Cerebellar nuclear complex (tissue), 1 donor: ENCODE results near the gene TRIM49B.
"Not testable (repeated sequence)": the region's sequence is repeated elsewhere in the genome, so short reads cannot be mapped to it uniquely, and the experiment has no call there.

Source experiments
- DNase-seq, 2 experiments: peaks; one replicate each; lab custom pipeline; 2025; lab: John Stamatoyannopoulos, UW

Gene TRIM49B

GRCh38 chr11:49028523-49028922 is at the start of gene TRIM49B:
TRIM49B (plus strand) TSS chr11:49028823; CDS start chr11:49031600, 2,777 bp downstream.
- DNase-seq: not testable (repeated sequence)

- DNase-seq: not testable (repeated sequence)
Measured at GRCh38 chr11:48983785-48984184, 44.8 kb upstream of the TRIM49B start, which contains the start of gene TRIM51G. TRIM51G (minus strand) TSS chr11:48983885; CDS start chr11:48981695, 2,190 bp downstream.

- not testable (repeated sequence) for DNase-seq
Measured at GRCh38 chr11:49048229-49048628, 19.6 kb downstream of the TRIM49B start.

GRCh38 chr11:49049821-49050220 is 21.2 kb downstream of the TRIM49B start:
- not testable (repeated sequence) for DNase-seq

GRCh38 chr11:49059012-49059411 is 30.4 kb downstream of the TRIM49B start, which contains the start of gene TRIM64C:
TRIM64C (minus strand) TSS chr11:49059112; CDS start chr11:49059112, 0 bp downstream.
- DNase-seq: not testable (repeated sequence)

GRCh38 chr11:49069897-49070296 is 41.3 kb downstream of the TRIM49B start:
- DNase-seq: not testable (repeated sequence)
